Epidermal melanocyte (primary cell): ENCODE results near the gene ATIC.

Experiments used
- DNase-seq: peaks from one replicate; pipeline ENCODE4 v3.0.0; 2011; ENCODE audit warnings: low spot score; ENCODE audit not compliant: insufficient read length

The ATIC gene

DNA sequence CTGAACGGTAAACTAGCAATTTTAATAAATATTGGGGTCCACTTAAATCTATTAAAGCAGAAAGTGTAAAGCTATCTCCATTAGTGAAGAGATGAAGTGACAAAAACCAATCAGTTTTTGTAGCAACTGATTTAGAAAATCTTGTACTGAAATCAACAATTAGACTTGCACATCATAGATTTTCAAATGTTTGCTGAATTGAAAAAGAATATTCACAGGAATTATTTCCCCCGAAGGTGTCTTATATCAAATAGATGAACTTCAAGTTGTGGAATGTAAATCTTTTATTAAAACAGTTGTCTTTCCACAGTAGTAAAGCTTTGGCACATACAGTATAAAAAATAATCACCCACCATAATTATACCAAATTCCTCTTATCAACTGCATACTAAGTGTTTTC lies 48.7 kb downstream of the ATIC start:
- DNase-seq: no peak

DNA sequence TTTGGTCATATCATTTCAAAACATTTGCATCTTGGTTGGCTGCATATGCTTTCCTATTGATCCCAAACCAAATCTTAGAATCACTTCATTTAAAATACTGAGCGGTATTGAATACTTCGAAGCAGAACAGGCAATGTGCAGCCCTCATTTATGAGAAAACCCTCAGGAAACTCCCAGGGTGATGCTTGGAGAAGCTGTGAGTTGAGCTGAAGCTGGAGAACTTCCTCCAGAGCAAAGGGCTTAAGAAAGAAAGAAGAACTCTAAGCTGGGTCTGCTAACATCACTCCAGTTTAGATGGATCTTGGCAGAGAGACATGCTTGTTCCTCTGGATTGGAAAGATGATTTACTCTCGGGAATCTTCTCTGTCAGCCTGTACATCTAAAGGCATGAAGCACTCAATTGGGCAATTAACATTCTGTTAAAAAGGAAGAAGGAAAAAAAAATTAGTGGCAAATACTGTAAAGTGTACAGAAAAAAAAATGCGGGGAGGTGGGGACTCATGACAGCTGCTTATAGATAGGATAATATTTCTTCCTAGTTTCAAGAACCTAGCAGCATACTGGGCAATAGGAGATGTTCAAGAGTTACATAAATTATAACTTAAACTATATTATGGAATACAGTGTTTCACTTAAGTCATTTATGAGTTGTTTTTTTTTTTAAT lies 49.5 kb downstream of the ATIC start:
- DNase-seq: no peak

DNA sequence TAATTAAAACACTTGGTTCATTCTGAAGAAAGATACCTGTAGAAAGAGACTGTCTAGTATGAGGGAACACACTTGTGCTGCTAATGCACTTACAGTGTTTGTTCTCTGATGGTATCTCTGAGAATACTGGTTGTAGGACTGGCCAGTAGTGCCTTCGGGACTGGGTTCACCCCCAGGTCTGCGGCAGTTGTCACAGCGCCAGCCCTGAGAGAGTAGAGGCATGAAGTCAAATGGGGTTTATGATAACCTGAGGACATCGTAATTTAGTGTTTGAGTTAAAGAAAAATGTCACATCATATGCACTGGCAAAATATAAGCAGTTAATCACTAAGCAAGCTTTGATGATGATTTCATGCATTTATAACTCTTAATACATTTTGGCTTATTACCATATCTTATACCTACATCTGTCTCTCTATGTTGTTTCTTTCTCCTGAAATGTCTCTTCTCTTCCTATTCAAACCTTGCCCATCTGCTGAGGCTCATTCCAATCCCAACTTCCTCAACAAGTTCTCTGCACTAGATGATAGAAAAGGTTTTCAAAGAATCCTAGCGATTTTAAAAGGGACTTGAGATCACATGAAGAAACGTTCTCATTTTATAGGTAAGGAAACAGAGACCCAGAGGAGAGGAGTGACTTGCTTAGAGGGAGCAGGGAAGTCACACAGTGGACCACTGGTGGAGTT lies 50.2 kb downstream of the ATIC start:
- no peak for DNase-seq

- DNase-seq: no peak
Measured at GRCh38 chr2:215362562-215362904, 50.7 kb downstream of the ATIC start.

DNA sequence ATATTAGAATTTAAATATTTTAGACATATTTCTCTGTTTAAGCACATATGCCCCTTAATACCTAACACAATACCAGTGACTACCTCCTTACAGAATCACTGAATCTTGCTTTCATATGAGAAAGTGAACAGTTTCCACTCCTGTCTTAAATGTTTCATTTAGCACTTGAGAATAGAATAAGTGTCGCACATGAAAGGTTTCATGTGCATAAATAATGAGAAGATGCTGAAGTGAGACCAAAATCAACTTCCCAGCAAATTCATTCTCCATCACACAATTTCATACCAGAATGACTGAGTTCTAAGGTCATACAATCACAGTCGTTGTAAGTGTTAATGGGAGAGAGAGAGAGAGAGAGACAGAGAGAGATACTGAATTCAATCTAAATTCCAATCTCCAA lies 51.2 kb downstream of the ATIC start:
- DNase-seq: no peak

DNA sequence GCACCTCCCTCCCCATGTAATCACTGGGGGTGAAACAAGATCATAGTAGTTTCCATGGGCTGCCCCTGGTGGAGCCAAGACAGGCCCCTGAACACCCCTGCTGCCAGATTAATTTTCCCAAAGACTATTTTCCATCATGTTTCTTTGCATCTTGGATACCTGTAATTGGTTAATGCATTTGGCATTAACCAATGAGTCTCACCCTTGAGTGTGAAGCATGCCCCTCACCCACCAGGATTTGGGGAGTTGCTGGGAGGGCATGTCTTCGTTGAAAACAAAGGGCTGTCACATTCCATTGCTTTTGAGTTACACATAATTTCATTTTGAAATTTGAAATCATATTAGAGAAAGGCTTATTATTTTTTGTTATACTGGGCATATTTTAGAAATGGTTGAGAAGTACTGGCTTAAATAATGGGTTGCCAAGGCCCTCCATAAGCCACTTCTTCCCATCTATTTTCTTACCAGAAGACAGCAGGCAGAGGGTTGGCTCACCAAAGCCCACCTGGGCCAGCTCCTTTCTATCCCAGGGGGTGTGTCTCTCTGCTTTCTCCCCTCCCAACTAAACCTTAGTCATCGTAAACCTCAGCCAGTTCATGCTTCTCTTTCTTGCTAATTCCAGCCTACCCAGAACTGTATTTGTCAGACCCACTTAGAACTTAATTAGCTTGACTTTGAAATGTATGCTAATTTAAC lies 51.8 kb downstream of the ATIC start:
- no peak for DNase-seq

DNA sequence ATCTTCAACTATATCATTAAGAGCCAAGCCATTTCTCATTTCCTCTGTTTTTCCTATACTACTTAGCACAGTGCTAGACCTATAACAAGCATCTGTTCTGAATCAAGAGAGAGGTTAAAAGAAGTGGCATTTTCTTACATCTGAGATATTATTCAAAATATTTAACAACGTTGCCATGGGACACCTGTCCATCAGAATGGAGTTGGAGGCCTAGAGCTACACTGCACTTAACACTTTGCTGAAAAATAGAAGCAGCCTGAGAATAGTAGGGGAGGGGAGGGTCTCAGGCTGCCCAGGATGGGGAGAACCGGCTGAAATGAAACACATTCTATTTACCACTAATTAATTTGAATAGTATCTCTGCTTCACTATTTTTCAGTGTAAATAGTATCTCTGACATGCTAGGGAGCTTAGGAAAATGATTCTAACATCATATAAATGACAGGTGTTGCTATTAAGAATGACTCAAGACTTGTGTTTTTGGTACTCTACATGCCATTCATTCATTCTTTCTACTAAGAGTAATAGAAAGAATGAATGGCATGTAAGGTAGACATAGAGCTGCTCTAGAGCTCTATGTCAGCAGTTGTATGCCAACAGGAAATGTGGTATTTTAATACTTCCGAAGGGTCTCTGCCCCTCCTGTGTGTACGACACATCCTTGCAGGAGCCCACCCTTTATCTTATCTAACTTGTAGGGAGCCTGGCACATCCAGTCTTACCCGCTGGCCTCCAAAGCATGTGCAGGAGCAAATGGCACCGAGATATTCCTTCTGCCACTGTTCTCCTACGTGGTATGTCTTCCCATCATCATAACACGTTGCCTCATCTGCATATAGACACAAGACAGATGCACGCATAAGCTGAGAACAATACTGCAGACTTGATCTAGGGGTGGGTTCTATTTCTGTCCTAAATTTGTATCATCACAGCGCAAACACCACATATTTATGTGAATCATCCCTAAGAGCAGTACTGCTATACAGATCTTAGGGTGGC lies 52.6 kb downstream of the ATIC start:
- DNase-seq: no peak

DNA sequence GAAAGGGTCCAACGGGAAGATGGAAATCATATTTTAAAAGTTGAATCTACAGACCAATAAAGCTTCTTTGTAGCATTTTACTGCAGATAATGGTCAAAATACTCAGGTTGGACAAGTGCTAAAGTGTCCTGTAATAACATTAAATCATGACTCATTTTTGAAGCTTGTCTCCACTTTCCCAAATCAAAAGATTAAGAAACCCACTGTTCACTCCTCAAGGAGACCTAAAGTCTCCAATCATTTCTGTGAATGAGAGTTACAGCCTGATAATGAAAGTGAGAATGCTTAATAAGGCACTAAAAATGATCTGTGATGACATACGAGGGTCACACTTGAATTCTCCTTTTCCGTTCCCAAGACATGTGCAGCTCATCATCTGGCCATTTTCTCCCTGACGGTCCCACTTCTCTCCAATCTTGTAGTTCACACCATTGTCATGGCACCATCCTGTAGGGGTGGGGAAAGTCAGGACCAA lies 53.4 kb downstream of the ATIC start:
- no peak for DNase-seq

DNA sequence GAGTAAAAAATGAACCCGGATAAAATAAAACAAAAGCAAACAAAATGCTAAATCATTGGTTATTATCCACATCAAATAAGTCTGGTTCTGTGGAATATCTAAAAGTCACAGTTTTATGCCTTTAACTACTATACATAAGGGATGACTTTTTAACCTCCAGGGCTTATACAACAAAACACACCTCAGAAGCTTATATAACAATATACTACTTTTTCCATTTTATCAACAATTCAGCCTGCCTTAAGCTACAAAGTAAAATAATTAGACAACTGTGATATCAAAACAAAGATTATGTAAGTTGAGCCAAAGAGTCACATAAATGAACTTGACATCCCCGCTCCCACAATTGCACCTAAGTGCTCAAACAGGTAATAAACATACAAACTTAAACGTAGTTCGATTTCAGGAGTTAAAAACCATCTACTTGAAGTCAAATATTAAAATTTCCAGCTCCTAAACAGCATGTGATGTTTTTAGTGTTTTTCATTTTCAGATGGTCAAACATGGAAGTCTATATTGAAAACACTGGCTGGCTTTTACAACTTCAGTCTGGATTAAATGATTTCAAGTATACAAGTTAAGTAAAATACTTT lies 54.7 kb downstream of the ATIC start:
- no peak for DNase-seq

GRCh38 chr2:215367662-215368492 lies 56.0 kb downstream of the ATIC start:
- DNase-seq: no peak

DNA sequence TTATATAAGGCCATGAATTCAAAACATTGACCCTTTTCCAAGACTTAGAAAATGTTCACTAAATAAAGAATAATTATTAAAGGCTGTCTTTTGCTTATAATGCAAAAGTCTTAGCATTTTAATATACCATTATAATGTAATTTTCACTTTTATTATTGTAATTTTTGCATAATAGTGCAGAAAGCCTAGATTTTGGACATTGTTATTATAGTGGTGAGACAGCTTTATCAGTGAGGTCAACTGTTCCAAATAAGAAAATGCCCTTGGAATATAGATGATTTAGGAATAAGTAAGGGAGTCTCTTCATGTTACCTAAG lies 56.6 kb downstream of the ATIC start:
- no peak for DNase-seq

DNA sequence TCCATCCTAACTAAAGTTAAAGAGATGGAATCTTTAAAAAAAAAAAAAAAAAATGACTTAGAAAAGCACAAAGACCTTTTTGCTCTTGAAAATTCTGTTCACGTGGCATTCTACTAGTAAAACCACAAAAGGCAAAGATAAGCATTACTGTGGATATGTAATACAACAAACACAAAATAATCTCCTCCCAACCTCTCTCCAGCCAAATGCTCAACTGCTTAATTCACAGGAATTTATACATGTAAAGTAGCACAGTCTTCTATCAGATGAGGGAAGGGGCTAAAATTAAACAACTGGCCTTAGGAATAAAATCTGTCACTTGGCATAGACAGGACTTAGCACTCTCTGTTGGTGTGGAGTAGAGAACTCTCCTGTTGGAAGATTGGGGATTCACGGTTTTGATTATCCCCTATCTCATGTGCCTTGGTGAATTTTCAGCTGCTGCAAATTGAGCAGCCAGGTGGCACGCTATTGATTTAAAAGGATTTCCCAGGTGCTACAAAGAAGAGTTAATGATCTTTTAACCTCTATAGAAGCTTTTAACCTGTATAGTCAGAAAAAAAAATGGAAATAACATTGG lies 57.4 kb downstream of the ATIC start:
- no peak for DNase-seq

DNA sequence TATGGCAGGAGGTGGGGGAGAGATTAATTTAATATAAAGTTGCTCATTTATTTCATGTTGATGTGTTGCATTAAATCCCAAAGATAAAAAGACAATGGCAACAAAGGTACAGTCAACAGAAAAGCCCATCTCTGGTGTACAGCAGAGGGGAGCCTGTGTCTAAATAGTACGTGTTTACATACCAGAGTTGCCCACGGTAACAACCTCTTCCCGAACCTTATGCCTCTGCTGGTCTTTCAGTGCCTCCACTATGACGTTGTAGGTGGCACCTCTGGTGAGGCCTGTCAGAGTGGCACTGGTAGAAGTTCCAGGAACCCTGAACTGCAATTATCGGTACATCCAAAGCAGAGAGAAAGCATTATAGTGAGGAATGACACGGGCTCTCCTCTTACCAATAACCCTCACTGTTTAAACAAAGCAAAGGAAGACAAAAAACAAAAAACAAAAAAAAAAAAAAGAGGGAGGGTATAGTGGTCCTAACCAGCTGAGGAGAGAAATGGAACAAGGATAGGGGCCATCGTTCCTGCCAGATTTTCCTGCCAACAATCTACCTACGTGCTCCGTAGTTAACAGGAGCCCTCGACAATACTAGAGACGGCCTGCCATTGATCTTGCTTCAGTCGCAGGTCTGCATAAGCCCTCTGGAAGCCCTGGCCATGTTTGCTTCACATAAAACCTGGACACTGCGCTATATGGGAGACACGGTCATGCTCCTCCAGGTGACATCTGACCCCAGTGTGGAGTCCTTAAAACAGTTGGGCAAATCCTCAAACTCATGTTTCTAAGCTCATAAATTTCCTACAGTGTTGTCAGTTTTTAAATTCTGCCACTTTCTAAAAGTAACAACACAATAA lies 58.5 kb downstream of the ATIC start:
- DNase-seq: no peak

GRCh38 chr2:215371915-215372897 lies 60.3 kb downstream of the ATIC start:
- no peak for DNase-seq

- DNase-seq: no peak
Measured at GRCh38 chr2:215372968-215373649, 61.2 kb downstream of the ATIC start.

GRCh38 chr2:215374002-215374401 lies 62.1 kb downstream of the ATIC start:
- no peak for DNase-seq
